GM12878 (cell line): Measurements from ENCODE around the gene HBQ1. TPM values are rescaled to one million over a fixed set of nuclear protein-coding genes. Genes with fewer than 3 reads are reported as not detected.
"Not testable (repeated sequence)": the region's sequence is repeated elsewhere in the genome, so short reads cannot be mapped to it uniquely, and the experiment has no call there.

Experiments used
- ATAC-seq: fragments of 200-7000 bp; cut with Tn5 transposase; 3 replicates; pipeline ENCODE4 v1.9.1; 2020; ENCODE audit warnings: mild to moderate bottlenecking, moderate library complexity
- BruUV-seq: library from RNA; stranded (reverse); fragments of 400-500 nt; replicated peaks from 2 replicates; lab custom pipeline; 2021; lab: Mats Ljungman, UMichigan
- CTCF ChIA-PET: fragments of 300-600 bp; sonication (Branson Sonifier 250); formaldehyde crosslinking; extraction: SDS; loops from one replicate; lab custom pipeline; 2021; ENCODE audit warnings: inconsistent platforms; lab: Yijun Ruan, JAX
- POLR2A ChIA-PET: fragments of 350-600 bp; formaldehyde crosslinking; extraction: SDS; loops from one replicate; lab custom pipeline; 2021; ENCODE audit warnings: inconsistent platforms; lab: Charles Lee
- RAD21 ChIA-PET: fragments of 300-600 bp; sonication (Branson Sonifier 250); formaldehyde crosslinking; loops from one replicate; lab custom pipeline; 2023; ENCODE audit warnings: antibody characterized with exemption; ENCODE audit not compliant: unreplicated experiment; lab: Charles Lee
- SMC1A ChIA-PET: fragments of 300-600 bp; sonication (Branson Sonifier 250); formaldehyde crosslinking; loops from one replicate; lab custom pipeline; 2023; ENCODE audit not compliant: unreplicated experiment, uncharacterized antibody; lab: Charles Lee
- DNase-seq: peaks from one replicate; pipeline ENCODE4 v3.0.0-alpha.2; 2011; ENCODE audit warnings: low read depth, low spot score
- FAIRE-seq: peaks from 3 replicates; lab custom pipeline; 2011; peaks lifted over from hg19 to GRCh38; lab: Jason Lieb, UNC
- H2AFZ ChIP-seq: 2 replicates; pipeline ENCODE4 v1.6.0; 2011; ENCODE audit warnings: low read depth, low read length, control low read depth; ENCODE audit not compliant: control insufficient read depth
- H3K27ac ChIP-seq: 2 replicates; pipeline ENCODE4 v1.5.1; 2011; ENCODE audit warnings: control low read depth; ENCODE audit not compliant: control insufficient read depth, insufficient read depth
- H3K27me3 ChIP-seq, 2 experiments: replicated peaks in 1 of 2; 2 replicates each; pipeline versions ENCODE4 v1.6.0 to v1.6.1; 2011; ENCODE audit warnings: low read length in 1 of 2; ENCODE audit not compliant: control insufficient read depth in 2 of 2, insufficient read depth in 2 of 2
- H3K36me3 ChIP-seq, 2 experiments: 2 replicates each; pipeline ENCODE4 v1.5.1; 2011; ENCODE audit warnings: low read length in 1 of 2; ENCODE audit not compliant: control insufficient read depth in 2 of 2, insufficient read depth in 2 of 2
- H3K4me1 ChIP-seq: 2 replicates; pipeline ENCODE4 v1.6.1; 2011; ENCODE audit warnings: mild to moderate bottlenecking, low read length, moderate library complexity, mixed read lengths; ENCODE audit not compliant: control insufficient read depth, insufficient read depth
- H3K4me2 ChIP-seq: 2 replicates; pipeline ENCODE4 v1.6.0; 2011; ENCODE audit warnings: control low read depth; ENCODE audit not compliant: control insufficient read depth, insufficient read depth
- H3K4me3 ChIP-seq: fragments of 200-600 bp; sonication (generic); 2 replicates; pipeline ENCODE4 v1.5.1; 2016
- H3K79me2 ChIP-seq: 2 replicates; pipeline ENCODE4 v1.6.0; 2011; ENCODE audit warnings: low read length; ENCODE audit not compliant: control insufficient read depth, insufficient read depth
- H3K9ac ChIP-seq: 2 replicates; pipeline ENCODE4 v1.8.0; 2011; ENCODE audit warnings: low read length, control low read depth, mixed read lengths; ENCODE audit not compliant: control insufficient read depth, insufficient read depth
- H3K9me3 ChIP-seq: replicated peaks from 3 replicates; pipeline ENCODE4 v1.5.1; 2011; ENCODE audit warnings: mild to moderate bottlenecking, low read length; ENCODE audit not compliant: control insufficient read depth, insufficient read depth
- H4K20me1 ChIP-seq: 2 replicates; pipeline ENCODE4 v1.6.0; 2011; ENCODE audit not compliant: control insufficient read depth, insufficient read depth
- ETV6 ChIP-seq, 2 experiments: fragments of 450-650 bp in 1 of 2; IDR thresholded peaks in 1 of 2; conservative IDR thresholded peaks in 1 of 2; 2 replicates each; pipeline ENCODE4 v1.6.1; 2014; ENCODE audit warnings: antibody characterized with exemption in 1 of 2, borderline replicate concordance in 1 of 2, low read depth in 1 of 2, mild to moderate bottlenecking in 1 of 2, moderate library complexity in 1 of 2
- FOS ChIP-seq: IDR thresholded peaks from 3 replicates; pipeline ENCODE4 v1.6.1; 2011; ENCODE audit warnings: borderline replicate concordance; ENCODE audit not compliant: insufficient read length; ENCODE audit errors: extremely low read depth
- IRF4 ChIP-seq: IDR thresholded peaks from 2 replicates; pipeline ENCODE4 v1.6.1; 2011; ENCODE audit warnings: low read depth, low read length
- MEF2A ChIP-seq: IDR thresholded peaks from 2 replicates; pipeline ENCODE4 v1.6.1; 2011; ENCODE audit warnings: low read depth, mild to moderate bottlenecking, low read length, moderate library complexity; ENCODE audit not compliant: insufficient read depth
- RAD51 ChIP-seq: fragments of 450-650 bp; IDR thresholded peaks from 2 replicates; pipeline ENCODE4 v1.6.1; 2016; ENCODE audit warnings: moderate library complexity, mild to moderate bottlenecking, inconsistent platforms
- RUNX3 ChIP-seq: IDR thresholded peaks from 2 replicates; pipeline ENCODE4 v1.6.1; 2012; ENCODE audit warnings: low read length, inconsistent platforms
- ZZZ3 ChIP-seq: IDR thresholded peaks from 2 replicates; pipeline ENCODE4 v1.6.1; 2011; ENCODE audit warnings: low read depth; ENCODE audit not compliant: control insufficient read depth, insufficient read length
- WGBS: methylation state at CpG from one replicate; pipeline ENCODE4 v1.1.6; 2016; ENCODE audit warnings: low lambda C conversion rate; ENCODE audit not compliant: insufficient replicate concordance, insufficient coverage; ENCODE audit errors: missing lambda C conversion rate; 5-methylcytosine and 5-hydroxymethylcytosine counted together
- in situ Hi-C: fragments of 300-500 bp; cut with MboI; formaldehyde crosslinking; loops from 9 replicates; pipeline ENCODE4 v1.14.3; 2018; ENCODE audit warnings: mixed read lengths
- intact Hi-C: fragments of 100-400 bp; cut with micrococcal nuclease; formaldehyde crosslinking; loops from one replicate; pipeline ENCODE4 v1.14.2; 2022; ENCODE audit not compliant: unreplicated experiment
- polyA plus RNA-seq, 11 experiments: library from polyadenylated mRNA; depleted of rRNA in 4 of 11; unstranded in 6 of 11; stranded (reverse) in 5 of 11; fragments of >200 nt; fragmentation: Nextera tagmentation in 4 of 11; fragmentation: Illumina TruSeq in 1 of 11; extraction: Ambion mirVana in 4 of 11; extraction: Trizol in 1 of 11; gene quantifications; 1 replicate in 1 of 11; 2 replicates in 10 of 11; pipeline versions ENCODE4 v1.2.1 to v1.2.3, GENCODE V29; 2011 to 2016; ENCODE audit warnings: inconsistent platforms in 2 of 11, missing spikeins in 2 of 11, low read depth in 1 of 11
- total RNA-seq, 4 experiments: library from RNA; depleted of rRNA in 3 of 4; stranded (reverse); fragments of >200 nt in 3 of 4; fragmentation: Illumina TruSeq in 1 of 4; extraction: Trizol in 1 of 4; gene quantifications; 2 replicates each; pipeline versions ENCODE4 v1.2.1 to v1.2.3, GENCODE V29; 2013 to 2021
- TF ChIP-seq, protein P1 (sequence below): IDR thresholded peaks from 2 replicates; pipeline ENCODE4 v1.6.1; 2011; ENCODE audit warnings: borderline replicate concordance, low read depth, mild to moderate bottlenecking, moderate library complexity, low read length; ENCODE audit not compliant: insufficient read depth, poor library complexity, severe bottlenecking
- TF ChIP-seq, protein P2 (sequence below): fragments of 450-650 bp; IDR thresholded peaks from 2 replicates; pipeline ENCODE4 v1.6.1; 2017; ENCODE audit warnings: borderline replicate concordance
- TF ChIP-seq, protein P3 (sequence below): fragments of 450-650 bp; IDR thresholded peaks from 2 replicates; pipeline ENCODE4 v1.6.1; 2017; ENCODE audit warnings: mild to moderate bottlenecking, low read depth, inconsistent platforms; ENCODE audit not compliant: poor library complexity, severe bottlenecking

The HBQ1 gene
- total and polyA plus RNA-seq, 10 of the 15 experiments (the other 5 are each of a cell fraction or from before 2014, with no cell fraction given), result not detected

DNA sequence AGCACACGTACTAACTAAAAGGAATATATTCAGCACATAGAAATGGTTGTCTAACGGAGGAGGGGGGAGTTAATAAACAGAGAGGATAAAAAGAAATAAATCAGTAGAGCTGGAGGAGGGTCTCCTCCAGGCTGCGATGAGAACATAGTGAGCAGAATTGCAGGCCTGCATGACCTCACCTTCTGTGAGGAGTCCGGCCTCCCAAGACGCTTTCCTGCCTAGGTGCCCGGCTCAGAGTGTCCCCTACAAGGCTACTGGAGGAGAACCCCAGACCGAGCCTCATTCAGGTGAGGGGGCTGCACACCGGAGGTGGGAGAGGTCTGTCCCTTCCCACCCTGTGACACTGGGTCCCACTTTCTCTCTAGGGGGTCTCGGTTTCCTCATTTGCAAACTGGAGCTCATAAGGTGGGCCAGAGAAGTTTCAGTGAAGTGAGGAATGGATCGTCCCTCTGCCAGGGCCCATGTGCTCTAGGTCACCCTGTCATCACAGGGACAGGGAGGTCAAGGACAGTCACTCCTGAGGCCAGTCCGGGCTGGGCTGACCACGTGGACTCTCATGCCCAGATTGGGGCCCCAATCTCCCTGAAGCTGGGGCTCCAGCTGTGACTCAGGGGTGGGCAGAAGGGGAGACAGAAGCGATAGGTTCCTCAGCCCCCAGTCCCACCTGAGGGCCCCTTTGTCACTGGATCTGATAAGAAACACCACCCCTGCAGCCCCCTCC lies 17.8 kb upstream of the HBQ1 start:
- no TSS peak for BruUV-seq
- ChIA-PET POLR2A (no interaction called here), RAD21 (no interaction called here), SMC1A (no interaction called here), CTCF (no interaction called here)
- Histone ChIP-seq H2AFZ (no peak overlapping the region), H3K4me2 (no peak overlapping the region), H3K36me3 (no peaks in the 10 kb centered on the region), H3K4me3 (no peak overlapping the region), H3K9ac (no peak overlapping the region), H3K27me3 (peaks cover 9 to 17% of the 10 kb centered on the region in 2 experiments), H3K27ac (no peak overlapping the region), H3K79me2 (no peaks in the 10 kb centered on the region), H3K9me3 (no peaks in the 10 kb centered on the region), H3K4me1 (peaks cover 3% of the 10 kb centered on the region; the same call in 1 of the 2 replicates), H4K20me1 (no peaks in the 10 kb centered on the region)
- intact Hi-C loops (no loop called here), in situ Hi-C loops (no loop called here)
- DNase-seq (no peak), ATAC-seq (no peak), FAIRE-seq (no peak)
- WGBS, result 45% methylated on average over 12 of the region's 13 CpGs
- TF ChIP-seq RAD51, result no peak
- no peak for TF ChIP-seq IRF4
- no peak for TF ChIP-seq ZZZ3
- TF ChIP-seq, protein P1, sequence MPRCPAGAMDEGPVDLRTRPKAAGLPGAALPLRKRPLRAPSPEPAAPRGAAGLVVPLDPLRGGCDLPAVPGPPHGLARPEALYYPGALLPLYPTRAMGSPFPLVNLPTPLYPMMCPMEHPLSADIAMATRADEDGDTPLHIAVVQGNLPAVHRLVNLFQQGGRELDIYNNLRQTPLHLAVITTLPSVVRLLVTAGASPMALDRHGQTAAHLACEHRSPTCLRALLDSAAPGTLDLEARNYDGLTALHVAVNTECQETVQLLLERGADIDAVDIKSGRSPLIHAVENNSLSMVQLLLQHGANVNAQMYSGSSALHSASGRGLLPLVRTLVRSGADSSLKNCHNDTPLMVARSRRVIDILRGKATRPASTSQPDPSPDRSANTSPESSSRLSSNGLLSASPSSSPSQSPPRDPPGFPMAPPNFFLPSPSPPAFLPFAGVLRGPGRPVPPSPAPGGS, result no peak
- no peak for TF ChIP-seq RUNX3
- TF ChIP-seq ETV6 (conservative IDR thresholded peaks at IDR 0.05 in 1 of 2, IDR thresholded peaks at IDR 0.05 in 1 of 2; ENCODE audit: borderline replicate concordance in 1 of 2, low read depth in 1 of 2), result no peak
- TF ChIP-seq, protein P2, sequence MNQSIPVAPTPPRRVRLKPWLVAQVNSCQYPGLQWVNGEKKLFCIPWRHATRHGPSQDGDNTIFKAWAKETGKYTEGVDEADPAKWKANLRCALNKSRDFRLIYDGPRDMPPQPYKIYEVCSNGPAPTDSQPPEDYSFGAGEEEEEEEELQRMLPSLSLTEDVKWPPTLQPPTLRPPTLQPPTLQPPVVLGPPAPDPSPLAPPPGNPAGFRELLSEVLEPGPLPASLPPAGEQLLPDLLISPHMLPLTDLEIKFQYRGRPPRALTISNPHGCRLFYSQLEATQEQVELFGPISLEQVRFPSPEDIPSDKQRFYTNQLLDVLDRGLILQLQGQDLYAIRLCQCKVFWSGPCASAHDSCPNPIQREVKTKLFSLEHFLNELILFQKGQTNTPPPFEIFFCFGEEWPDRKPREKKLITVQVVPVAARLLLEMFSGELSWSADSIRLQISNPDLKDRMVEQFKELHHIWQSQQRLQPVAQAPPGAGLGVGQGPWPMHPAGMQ, result no peak
- TF ChIP-seq, protein P3, sequence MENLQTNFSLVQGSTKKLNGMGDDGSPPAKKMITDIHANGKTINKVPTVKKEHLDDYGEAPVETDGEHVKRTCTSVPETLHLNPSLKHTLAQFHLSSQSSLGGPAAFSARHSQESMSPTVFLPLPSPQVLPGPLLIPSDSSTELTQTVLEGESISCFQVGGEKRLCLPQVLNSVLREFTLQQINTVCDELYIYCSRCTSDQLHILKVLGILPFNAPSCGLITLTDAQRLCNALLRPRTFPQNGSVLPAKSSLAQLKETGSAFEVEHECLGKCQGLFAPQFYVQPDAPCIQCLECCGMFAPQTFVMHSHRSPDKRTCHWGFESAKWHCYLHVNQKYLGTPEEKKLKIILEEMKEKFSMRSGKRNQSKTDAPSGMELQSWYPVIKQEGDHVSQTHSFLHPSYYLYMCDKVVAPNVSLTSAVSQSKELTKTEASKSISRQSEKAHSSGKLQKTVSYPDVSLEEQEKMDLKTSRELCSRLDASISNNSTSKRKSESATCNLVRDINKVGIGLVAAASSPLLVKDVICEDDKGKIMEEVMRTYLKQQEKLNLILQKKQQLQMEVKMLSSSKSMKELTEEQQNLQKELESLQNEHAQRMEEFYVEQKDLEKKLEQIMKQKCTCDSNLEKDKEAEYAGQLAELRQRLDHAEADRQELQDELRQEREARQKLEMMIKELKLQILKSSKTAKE, result no peak
- TF ChIP-seq FOS, result no peak
- TF ChIP-seq MEF2A, result no peak

DNA sequence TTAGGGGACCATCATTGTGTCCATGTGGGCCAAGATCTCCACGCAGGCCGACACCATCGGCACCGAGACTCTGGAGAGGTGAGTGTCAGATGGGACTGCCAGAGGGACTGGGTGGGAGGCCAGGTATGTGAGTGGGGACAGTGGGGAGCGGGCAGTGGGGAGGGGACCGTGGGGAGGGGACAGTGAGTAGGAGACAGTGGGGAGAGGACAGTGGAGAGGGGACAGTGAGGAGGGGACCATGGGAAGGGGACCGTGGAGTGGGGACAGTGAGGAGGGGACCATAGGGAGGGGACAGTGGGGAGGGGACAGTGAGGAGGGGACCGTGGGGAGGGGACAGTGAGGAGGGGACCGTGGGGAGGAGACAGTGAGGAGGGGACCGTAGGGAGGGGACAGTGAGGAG lies 17.1 kb upstream of the HBQ1 start:
- SMC1A ChIA-PET, in situ Hi-C loops, DNase-seq, ATAC-seq, H3K4me1 ChIP-seq, H4K20me1 ChIP-seq, BruUV-seq, H3K36me3 ChIP-seq, H3K9me3 ChIP-seq, H2AFZ ChIP-seq, intact Hi-C loops, H3K4me3 ChIP-seq, CTCF ChIA-PET, H3K79me2 ChIP-seq, H3K9ac ChIP-seq, H3K27ac ChIP-seq, RAD21 ChIA-PET, H3K4me2 ChIP-seq, POLR2A ChIA-PET, FAIRE-seq: not testable (repeated sequence)
- peaks cover 9 to 19% of the 10 kb centered on the region in 2 experiments for H3K27me3 ChIP-seq
- WGBS, result 62% methylated on average over 4 of the region's 10 CpGs
